ENCODE results near the gene SIX4.
"Not testable (repeated sequence)": the region's sequence is repeated elsewhere in the genome, so short reads cannot be mapped to it uniquely, and the experiment has no call there.

Gene SIX4

DNA sequence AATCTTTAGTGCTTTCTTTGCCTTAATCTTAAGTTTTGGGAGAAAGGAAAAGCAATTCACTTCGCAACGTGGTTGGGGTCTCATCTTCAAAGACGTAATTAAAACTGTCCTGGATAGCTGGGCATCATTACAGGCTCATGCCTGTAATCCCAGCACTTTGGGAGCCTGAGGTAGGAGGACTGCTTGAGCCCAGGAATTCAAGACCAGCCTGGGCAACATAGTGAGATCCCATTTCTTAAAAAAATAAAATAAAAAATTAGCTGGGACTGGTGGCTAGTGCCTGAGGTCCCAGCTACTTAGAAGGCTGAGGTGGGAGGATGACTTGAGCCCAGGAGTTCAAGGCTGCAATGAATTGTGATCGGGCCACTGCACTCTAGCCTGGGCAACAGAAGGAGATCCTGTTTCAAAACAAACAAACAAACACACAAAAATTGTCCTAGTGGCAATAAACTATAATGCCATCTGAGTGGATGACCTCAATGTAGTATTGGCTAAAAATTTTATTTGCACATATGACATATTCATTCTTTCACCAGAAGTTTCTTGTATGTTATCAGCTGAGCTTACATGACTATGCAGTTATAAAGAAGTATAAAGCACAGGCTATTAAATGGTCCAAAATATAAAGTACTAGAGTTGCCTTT, 8.8 kb upstream of the SIX4 start:
- Histone ChIP-seq H3K4me3 (ENCODE audit: low read length) (no peak overlapping the region), H3K27ac (ENCODE audit: low read depth, low read length) (no peak overlapping the region), H3K36me3 (ENCODE audit: control insufficient read depth, low read length) (peaks cover 4% of the 10 kb centered on the region; the same call in 1 of the 2 replicates), H3K79me2 (ENCODE audit: control insufficient read depth, low read length) (peaks cover 34% of the 10 kb centered on the region), H3K4me1 (ENCODE audit: control insufficient read depth, low read length) (peaks cover 15% of the 10 kb centered on the region), H3K27me3 (ENCODE audit: control insufficient read depth, low read length) (no peaks in the 10 kb centered on the region), H3F3A (ENCODE audit: control insufficient read depth, insufficient read depth) (no peaks in the 10 kb centered on the region), H4K20me1 (ENCODE audit: control insufficient read depth, insufficient read depth, low read depth, low read length) (no peaks in the 10 kb centered on the region), H3K9me3 (ENCODE audit: control insufficient read depth, insufficient read depth, low read length) (no peaks in the 10 kb centered on the region), H3K9me2 (replicated peaks; ENCODE audit: control insufficient read depth, low read length) (no peaks in the 10 kb centered on the region), H3K4me2 (ENCODE audit: low read length) (no peak overlapping the region)
- TF ChIP-seq EZH2phosphoT487 (IDR thresholded peaks at IDR 0.05; ENCODE audit: borderline replicate concordance, low read length) (no peak), CTCF (IDR thresholded peaks at IDR 0.05; ENCODE audit: low read depth, low read length, poor library complexity, severe bottlenecking) (no peak)

DNA sequence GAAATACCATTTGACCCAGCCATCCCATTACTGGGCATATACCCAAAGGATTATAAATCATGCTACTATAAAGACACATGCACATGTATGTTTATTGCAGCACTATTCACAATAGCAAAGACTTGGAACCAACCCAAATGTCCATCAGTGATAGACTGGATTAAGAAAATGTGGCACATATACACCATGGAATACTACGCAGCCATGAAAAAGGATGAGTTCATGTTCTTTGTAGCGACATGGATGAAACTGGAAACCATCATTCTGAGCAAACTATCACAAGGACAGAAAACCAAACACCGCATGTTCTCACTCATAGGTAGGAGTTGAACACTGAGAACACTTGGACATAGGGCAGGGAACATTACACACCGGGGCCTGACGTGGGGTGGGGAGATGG, 7.1 kb upstream of the SIX4 start:
- not testable (repeated sequence) for H3F3A ChIP-seq (ENCODE audit: control insufficient read depth, insufficient read depth); H3K4me3 ChIP-seq (ENCODE audit: low read length); H3K9me2 ChIP-seq (replicated peaks; ENCODE audit: control insufficient read depth, low read length); H3K4me2 ChIP-seq (ENCODE audit: low read length); H3K27ac ChIP-seq (ENCODE audit: low read depth, low read length); H4K20me1 ChIP-seq (ENCODE audit: control insufficient read depth, insufficient read depth, low read depth, low read length); H3K27me3 ChIP-seq (ENCODE audit: control insufficient read depth, low read length); H3K36me3 ChIP-seq (ENCODE audit: control insufficient read depth, low read length); H3K9me3 ChIP-seq (ENCODE audit: control insufficient read depth, insufficient read depth, low read length)
- H3K4me1 ChIP-seq (ENCODE audit: control insufficient read depth, low read length): peaks cover 13% of the 10 kb centered on the region
- H3K79me2 ChIP-seq (ENCODE audit: control insufficient read depth, low read length): peaks cover 17% of the 10 kb centered on the region

GRCh38 chr14:60723116-60723906, 840 bp downstream of the SIX4 start:
- H3K9me2 ChIP-seq (replicated peaks; ENCODE audit: control insufficient read depth, low read length): no peaks in the 10 kb centered on the region
- H3F3A ChIP-seq (ENCODE audit: control insufficient read depth, insufficient read depth): 0 out of 2 replicates have a peak, but pooled peaks cover 6% of the 10 kb centered on the region
- H4K20me1 ChIP-seq (ENCODE audit: control insufficient read depth, insufficient read depth, low read depth, low read length): no peaks in the 10 kb centered on the region
- H3K4me2 ChIP-seq (ENCODE audit: low read length): peak overlapping the region; percentile 97
- peaks cover 17% of the 10 kb centered on the region for H3K27me3 ChIP-seq (ENCODE audit: control insufficient read depth, low read length)
- H3K79me2 ChIP-seq (ENCODE audit: control insufficient read depth, low read length): no peaks in the 10 kb centered on the region
- no peaks in the 10 kb centered on the region for H3K36me3 ChIP-seq (ENCODE audit: control insufficient read depth, low read length)
- no peak for TF ChIP-seq EZH2phosphoT487 (IDR thresholded peaks at IDR 0.05; ENCODE audit: borderline replicate concordance, low read length)
- no peak for TF ChIP-seq CTCF (IDR thresholded peaks at IDR 0.05; ENCODE audit: low read depth, low read length, poor library complexity, severe bottlenecking)
- peak overlapping the region; percentile 93 for H3K4me3 ChIP-seq (ENCODE audit: low read length)
- peaks cover 13% of the 10 kb centered on the region for H3K4me1 ChIP-seq (ENCODE audit: control insufficient read depth, low read length)
- no peaks in the 10 kb centered on the region for H3K9me3 ChIP-seq (ENCODE audit: control insufficient read depth, insufficient read depth, low read length)
- H3K27ac ChIP-seq (ENCODE audit: low read depth, low read length): no peak overlapping the region
